ENCODE results near the gene DNAJA1.
A peak's percentile ranks its signal among the peaks of the same experiment; 100 is the strongest.
"Not testable (repeated sequence)": the region's sequence is repeated elsewhere in the genome, so short reads cannot be mapped to it uniquely, and the experiment has no call there.

Gene DNAJA1

DNA sequence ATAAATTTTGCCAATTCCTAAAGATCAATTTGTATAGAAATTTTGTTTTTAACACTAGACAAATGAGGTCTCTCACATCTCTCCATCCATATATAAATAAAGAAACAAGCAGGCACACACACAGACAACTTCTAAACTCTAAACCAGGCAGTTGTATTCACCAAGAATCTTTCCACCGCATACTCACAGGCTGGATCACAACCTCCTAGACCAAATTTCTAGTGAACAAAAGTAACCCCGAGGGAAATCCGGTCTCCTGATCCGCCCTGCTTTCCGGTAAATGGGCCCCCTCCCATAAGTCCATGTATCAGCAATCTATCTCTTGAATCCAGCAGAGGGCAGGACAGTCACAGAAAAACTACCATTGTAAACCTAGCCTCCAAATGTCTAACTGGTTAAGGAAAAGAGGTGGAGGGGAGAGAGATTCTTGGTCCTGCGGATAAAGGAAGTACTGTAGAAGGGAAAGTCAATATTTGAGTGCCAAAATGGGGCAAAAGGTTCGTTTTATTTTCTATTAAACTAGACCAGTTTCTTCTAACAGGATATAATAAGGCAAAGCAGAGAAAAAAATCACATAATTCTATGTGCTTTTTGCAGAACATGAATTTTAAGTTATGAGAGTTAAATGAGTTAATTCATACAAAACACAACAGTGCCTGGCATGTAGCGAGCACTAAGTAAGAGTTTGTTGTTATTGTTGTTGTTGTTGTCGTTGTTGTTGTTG, 56.2 kb downstream of the DNAJA1 start:
- Histone ChIP-seq H3K4me1 (ENCODE audit: insufficient read depth, low read length, severe bottlenecking) (peaks cover 11% of the 10 kb centered on the region), H3K27me3 (ENCODE audit: insufficient read depth, low read length) (no peaks in the 10 kb centered on the region), H2AFZ (ENCODE audit: low read length) (no peak overlapping the region), H4K20me1 (ENCODE audit: insufficient read depth, low read length) (no peaks in the 10 kb centered on the region), H3K79me2 (ENCODE audit: insufficient read depth, low read length) (peaks cover under 1% of the 10 kb centered on the region; the same call in 1 of the 2 replicates), H3K36me3 (ENCODE audit: insufficient read depth, low read length) (no peaks in the 10 kb centered on the region), H3K9me2 (ENCODE audit: low read depth, low read length) (no peaks in the 10 kb centered on the region), H3K27ac (ENCODE audit: low read depth, low read length, poor library complexity, severe bottlenecking) (no peak overlapping the region), H3F3A (ENCODE audit: insufficient read depth, low read length) (no peaks in the 10 kb centered on the region), H3K4me3 (ENCODE audit: low read depth, low read length, poor library complexity, severe bottlenecking) (no peak overlapping the region), H3K4me2 (ENCODE audit: low read length) (peak overlapping the region; percentile 45; the same call in 1 of the 2 replicates), H3K9ac (ENCODE audit: low read length) (no peak overlapping the region), H3K9me3 (ENCODE audit: low read length) (no peaks in the 10 kb centered on the region)
- no peak for TF ChIP-seq EZH2 (IDR thresholded peaks at IDR 0.05; ENCODE audit: borderline replicate concordance, low read length)
- TF ChIP-seq, protein P1, sequence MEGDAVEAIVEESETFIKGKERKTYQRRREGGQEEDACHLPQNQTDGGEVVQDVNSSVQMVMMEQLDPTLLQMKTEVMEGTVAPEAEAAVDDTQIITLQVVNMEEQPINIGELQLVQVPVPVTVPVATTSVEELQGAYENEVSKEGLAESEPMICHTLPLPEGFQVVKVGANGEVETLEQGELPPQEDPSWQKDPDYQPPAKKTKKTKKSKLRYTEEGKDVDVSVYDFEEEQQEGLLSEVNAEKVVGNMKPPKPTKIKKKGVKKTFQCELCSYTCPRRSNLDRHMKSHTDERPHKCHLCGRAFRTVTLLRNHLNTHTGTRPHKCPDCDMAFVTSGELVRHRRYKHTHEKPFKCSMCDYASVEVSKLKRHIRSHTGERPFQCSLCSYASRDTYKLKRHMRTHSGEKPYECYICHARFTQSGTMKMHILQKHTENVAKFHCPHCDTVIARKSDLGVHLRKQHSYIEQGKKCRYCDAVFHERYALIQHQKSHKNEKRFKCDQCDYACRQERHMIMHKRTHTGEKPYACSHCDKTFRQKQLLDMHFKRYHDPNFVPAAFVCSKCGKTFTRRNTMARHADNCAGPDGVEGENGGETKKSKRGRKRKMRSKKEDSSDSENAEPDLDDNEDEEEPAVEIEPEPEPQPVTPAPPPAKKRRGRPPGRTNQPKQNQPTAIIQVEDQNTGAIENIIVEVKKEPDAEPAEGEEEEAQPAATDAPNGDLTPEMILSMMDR (IDR thresholded peaks at IDR 0.05; ENCODE audit: low read length): peak; percentile 84

DNA sequence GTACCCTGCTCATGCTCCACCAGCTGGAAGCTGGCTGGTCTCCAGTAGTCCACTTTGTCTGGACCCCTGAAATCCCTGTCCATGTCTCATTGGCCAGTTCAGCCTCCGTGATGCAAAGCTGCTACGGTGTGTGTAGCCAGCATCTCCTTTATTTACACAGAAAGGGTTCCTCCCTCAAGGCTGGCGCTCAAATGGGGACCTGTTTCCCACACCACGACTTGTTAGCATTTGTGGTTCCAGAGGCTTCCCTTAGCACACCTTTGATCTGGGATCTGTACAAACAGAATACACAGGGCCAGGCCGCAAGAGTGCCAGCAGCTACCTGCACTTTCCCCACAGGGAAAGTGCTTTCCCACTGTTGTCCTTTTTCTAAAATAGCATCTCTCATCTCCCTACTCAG, 57.1 kb downstream of the DNAJA1 start:
- H3K9ac ChIP-seq (ENCODE audit: low read length): no peak overlapping the region
- no peak overlapping the region for H3K4me3 ChIP-seq (ENCODE audit: low read depth, low read length, poor library complexity, severe bottlenecking)
- H3K4me2 ChIP-seq (ENCODE audit: low read length): no peak overlapping the region
- no peaks in the 10 kb centered on the region for H3K9me2 ChIP-seq (ENCODE audit: low read depth, low read length)
- H3K9me3 ChIP-seq (ENCODE audit: low read length): no peaks in the 10 kb centered on the region
- no peaks in the 10 kb centered on the region for H3K36me3 ChIP-seq (ENCODE audit: insufficient read depth, low read length)
- H2AFZ ChIP-seq (ENCODE audit: low read length): no peak overlapping the region
- no peak overlapping the region for H3K27ac ChIP-seq (ENCODE audit: low read depth, low read length, poor library complexity, severe bottlenecking)
- H3F3A ChIP-seq (ENCODE audit: insufficient read depth, low read length): no peaks in the 10 kb centered on the region
- no peaks in the 10 kb centered on the region for H4K20me1 ChIP-seq (ENCODE audit: insufficient read depth, low read length)
- H3K79me2 ChIP-seq (ENCODE audit: insufficient read depth, low read length): no peaks in the 10 kb centered on the region
- H3K4me1 ChIP-seq (ENCODE audit: insufficient read depth, low read length, severe bottlenecking): peaks cover 8% of the 10 kb centered on the region
- H3K27me3 ChIP-seq (ENCODE audit: insufficient read depth, low read length): no peaks in the 10 kb centered on the region
- TF ChIP-seq, protein P1 (IDR thresholded peaks at IDR 0.05; ENCODE audit: low read length): no peak
- TF ChIP-seq EZH2 (IDR thresholded peaks at IDR 0.05; ENCODE audit: borderline replicate concordance, low read length): no peak

DNA sequence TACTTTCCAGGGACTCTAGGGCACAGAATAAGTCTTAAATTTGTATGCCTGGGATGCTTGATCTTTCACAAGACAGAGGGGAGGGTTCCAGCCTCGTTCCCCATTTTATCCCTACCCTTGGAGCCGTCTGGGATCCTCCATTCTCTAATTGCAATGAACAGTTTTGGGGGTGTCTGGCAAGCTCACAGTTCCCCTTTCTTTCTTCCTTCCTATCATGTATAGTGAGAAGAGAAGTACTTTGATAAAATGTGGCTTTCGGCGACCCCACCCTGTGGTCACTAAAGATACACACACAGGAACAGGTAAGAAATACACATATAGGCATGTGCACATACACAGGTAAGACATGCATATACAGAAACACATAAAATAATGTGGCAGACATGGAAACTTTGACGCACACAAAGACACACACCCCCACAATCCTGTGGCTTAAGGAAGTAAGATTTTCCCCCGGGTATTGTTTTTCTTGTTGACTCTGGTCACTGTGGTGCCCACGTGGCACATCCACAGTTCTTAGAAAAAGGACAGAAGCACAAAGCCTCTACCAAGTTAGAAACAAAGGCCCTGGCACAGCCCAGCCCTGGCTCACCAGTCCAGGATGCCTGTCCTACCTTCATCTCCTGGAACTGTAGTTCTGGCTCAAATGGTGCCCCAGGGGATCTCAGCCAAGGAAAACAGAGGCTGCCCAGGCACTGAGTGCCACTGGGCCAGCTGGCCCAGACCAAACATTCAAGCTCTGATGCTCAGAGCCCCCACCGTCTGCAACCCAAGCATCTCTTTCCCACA, 57.7 kb downstream of the DNAJA1 start:
- Histone ChIP-seq H4K20me1 (ENCODE audit: insufficient read depth, low read length) (no peaks in the 10 kb centered on the region), H3K27ac (ENCODE audit: low read depth, low read length, poor library complexity, severe bottlenecking) (no peak overlapping the region), H2AFZ (ENCODE audit: low read length) (no peak overlapping the region), H3K9me3 (ENCODE audit: low read length) (no peaks in the 10 kb centered on the region), H3K4me3 (ENCODE audit: low read depth, low read length, poor library complexity, severe bottlenecking) (no peak overlapping the region), H3F3A (ENCODE audit: insufficient read depth, low read length) (no peaks in the 10 kb centered on the region), H3K79me2 (ENCODE audit: insufficient read depth, low read length) (no peaks in the 10 kb centered on the region), H3K36me3 (ENCODE audit: insufficient read depth, low read length) (no peaks in the 10 kb centered on the region), H3K9ac (ENCODE audit: low read length) (no peak overlapping the region), H3K9me2 (ENCODE audit: low read depth, low read length) (no peaks in the 10 kb centered on the region), H3K27me3 (ENCODE audit: insufficient read depth, low read length) (no peaks in the 10 kb centered on the region), H3K4me2 (ENCODE audit: low read length) (no peak overlapping the region), H3K4me1 (ENCODE audit: insufficient read depth, low read length, severe bottlenecking) (peaks cover 5% of the 10 kb centered on the region)
- TF ChIP-seq EZH2 (IDR thresholded peaks at IDR 0.05; ENCODE audit: borderline replicate concordance, low read length): no peak
- TF ChIP-seq, protein P1 (IDR thresholded peaks at IDR 0.05; ENCODE audit: low read length): no peak

DNA sequence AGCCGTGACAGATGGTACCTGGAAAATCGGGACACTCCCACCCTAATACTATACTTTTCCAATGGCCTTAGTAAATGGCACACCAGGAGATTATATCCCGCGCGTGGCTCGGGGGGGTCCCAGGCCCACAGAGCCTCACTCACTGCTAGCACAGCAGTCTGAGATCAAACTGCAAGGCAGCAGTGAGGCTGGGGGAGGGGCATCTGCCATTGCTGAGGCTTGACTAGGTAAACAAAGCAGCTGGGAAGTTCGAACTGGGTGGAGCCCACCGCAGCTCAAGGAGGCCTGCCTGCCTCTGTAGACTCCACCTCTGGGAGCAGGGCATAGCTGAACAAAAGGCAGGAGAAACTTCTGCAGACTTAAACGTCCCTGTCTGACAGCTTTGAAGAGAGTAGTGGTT, 60.6 kb downstream of the DNAJA1 start:
- H3K4me3 ChIP-seq (ENCODE audit: low read depth, low read length, poor library complexity, severe bottlenecking); H3K9me2 ChIP-seq (ENCODE audit: low read depth, low read length); H4K20me1 ChIP-seq (ENCODE audit: insufficient read depth, low read length); H3K4me2 ChIP-seq (ENCODE audit: low read length); H3F3A ChIP-seq (ENCODE audit: insufficient read depth, low read length); H3K9me3 ChIP-seq (ENCODE audit: low read length); H3K27me3 ChIP-seq (ENCODE audit: insufficient read depth, low read length); H3K27ac ChIP-seq (ENCODE audit: low read depth, low read length, poor library complexity, severe bottlenecking); H3K36me3 ChIP-seq (ENCODE audit: insufficient read depth, low read length); H2AFZ ChIP-seq (ENCODE audit: low read length); H3K9ac ChIP-seq (ENCODE audit: low read length); H3K79me2 ChIP-seq (ENCODE audit: insufficient read depth, low read length); H3K4me1 ChIP-seq (ENCODE audit: insufficient read depth, low read length, severe bottlenecking): not testable (repeated sequence)
